Right lobe of liver (tissue), 6 donors: Measurements from ENCODE around the gene MOB3B. TPM values are rescaled to one million over a fixed set of nuclear protein-coding genes. Genes with fewer than 3 reads are reported as not detected.
A peak's percentile ranks its signal among the peaks of the same experiment; 100 is the strongest.

Experiments used
- ATAC-seq, 4 donors: fragments of 200-7000 bp; cut with Tn5 transposase; one replicate each; pipeline ENCODE4 v1.9.1; 2020; ENCODE audit warnings: mild to moderate bottlenecking in 4 of 4, moderate library complexity in 4 of 4
- DNase-seq, 3 donors: peaks; one replicate each; pipeline ENCODE4 v3.0.0-alpha.2; 2020
- H3K27ac ChIP-seq, 3 donors: fragments of 200-600 bp; one replicate each; pipeline ENCODE4 v1.8.0; 2022
- H3K27me3 ChIP-seq, 2 donors: fragments of 200-600 bp; one replicate each; pipeline ENCODE4 v1.8.0; 2022
- H3K36me3 ChIP-seq, 4 donors: fragments of 200-600 bp; sonication (generic) in 1 of 4; one replicate each; pipeline versions ENCODE4 v1.5.1 to v1.8.0; 2017 to 2022; ENCODE audit warnings: control low read depth in 1 of 4
- H3K4me1 ChIP-seq, 4 donors: fragments of 200-600 bp; sonication (generic) in 1 of 4; one replicate each; pipeline versions ENCODE4 v1.5.1 to v1.8.0; 2017 to 2022; ENCODE audit warnings: control low read depth in 1 of 4
- H3K4me3 ChIP-seq, 3 donors: fragments of 200-600 bp; one replicate each; pipeline ENCODE4 v1.8.0; 2022
- H3K9me3 ChIP-seq, 4 donors: fragments of 200-600 bp; sonication (generic) in 1 of 4; one replicate each; pipeline versions ENCODE4 v1.5.1 to v1.8.0; 2017 to 2022; ENCODE audit warnings: control low read depth in 1 of 4
- POLR2A ChIP-seq: fragments of 450-650 bp; IDR thresholded peaks from one replicate; pipeline ENCODE4 v1.6.1; 2017; ENCODE audit warnings: antibody characterized with exemption, mild to moderate bottlenecking
- WGBS: methylation state at CpG from one replicate; pipeline ENCODE4 v1.1.6; 2018; ENCODE audit warnings: low coverage, low lambda C conversion rate; ENCODE audit not compliant: insufficient coverage; ENCODE audit errors: missing lambda C conversion rate; 5-methylcytosine and 5-hydroxymethylcytosine counted together
- intact Hi-C, 2 donors: fragments of 100-400 bp; cut with DNase I; formaldehyde crosslinking; loops; one replicate each; pipeline versions ENCODE4 v1.11.2 to v1.14.1; 2022
- total RNA-seq, 6 experiments: library from RNA; depleted of rRNA in 2 of 6; stranded (reverse); fragments of >200 nt in 2 of 6; fragmentation: NEBNext Ultra II Directional in 3 of 6; extraction: Animal tissue kit (Norgen Biotek cat#: 25700) in 3 of 6; gene quantifications; one replicate each; pipeline versions ENCODE4 v1.1.0 to v1.2.4, GENCODE V29; 2016 to 2023
- TF ChIP-seq, protein P1 (sequence below), 4 donors: fragments of 200-600 bp in 3 of 4; fragments of 450-650 bp in 1 of 4; IDR thresholded peaks; one replicate each; pipeline versions ENCODE4 v1.5.1 to v1.8.0; 2016 to 2022; ENCODE audit warnings: antibody characterized with exemption in 4 of 4, mild to moderate bottlenecking in 2 of 4
- donor health status: DM: no; HTN: yes; CAD: no.
- donor health status: DM: no; HTN: no; CAD: no.
- donor health status: DM: no; HTN: no; CAD: no.
- donor health status: DM: no; HTN: yes; CAD: no.
- donor health status: DM: no; HTN: yes; CAD: no.

The MOB3B gene
- total RNA-seq, 6 experiments from 2014 or later: 1.0 to 2.4 (median 1.7) TPM

DNA sequence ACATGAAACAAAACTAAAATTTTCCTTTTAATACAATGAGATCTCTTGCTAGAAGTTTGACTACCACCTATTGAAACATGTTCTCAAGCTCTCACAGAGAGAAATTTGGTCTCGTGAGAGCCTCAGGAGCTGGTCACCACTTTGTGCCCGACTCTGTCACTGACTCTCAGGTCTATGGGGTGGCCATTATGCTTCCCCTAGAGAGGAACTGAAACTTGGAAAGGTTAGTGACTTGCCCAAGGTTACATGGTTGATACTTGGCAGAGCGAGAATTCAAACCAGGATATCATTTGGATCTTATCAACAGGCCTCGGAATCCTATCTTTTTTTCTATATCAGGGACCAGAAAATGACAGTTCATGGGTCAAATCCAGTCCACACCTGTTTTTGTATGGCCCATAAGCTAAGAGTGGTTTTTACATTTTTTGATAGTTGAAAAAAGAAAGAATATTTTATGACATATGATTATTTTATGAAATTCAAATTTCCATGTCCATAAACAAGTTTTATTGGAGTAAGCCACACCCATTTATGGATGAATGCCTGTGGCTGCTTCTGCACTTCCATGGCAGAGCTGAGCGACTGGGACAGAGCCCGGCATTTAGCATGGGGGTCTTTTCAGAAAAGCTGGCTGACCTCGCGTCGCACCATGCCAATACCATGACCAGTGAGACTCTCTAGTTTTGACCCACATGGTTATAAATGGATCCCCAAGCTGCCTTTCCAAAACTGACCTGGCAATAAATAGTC lies 187.9 kb downstream of the MOB3B start:
- no peak for TF ChIP-seq POLR2A
- TF ChIP-seq, protein P1, sequence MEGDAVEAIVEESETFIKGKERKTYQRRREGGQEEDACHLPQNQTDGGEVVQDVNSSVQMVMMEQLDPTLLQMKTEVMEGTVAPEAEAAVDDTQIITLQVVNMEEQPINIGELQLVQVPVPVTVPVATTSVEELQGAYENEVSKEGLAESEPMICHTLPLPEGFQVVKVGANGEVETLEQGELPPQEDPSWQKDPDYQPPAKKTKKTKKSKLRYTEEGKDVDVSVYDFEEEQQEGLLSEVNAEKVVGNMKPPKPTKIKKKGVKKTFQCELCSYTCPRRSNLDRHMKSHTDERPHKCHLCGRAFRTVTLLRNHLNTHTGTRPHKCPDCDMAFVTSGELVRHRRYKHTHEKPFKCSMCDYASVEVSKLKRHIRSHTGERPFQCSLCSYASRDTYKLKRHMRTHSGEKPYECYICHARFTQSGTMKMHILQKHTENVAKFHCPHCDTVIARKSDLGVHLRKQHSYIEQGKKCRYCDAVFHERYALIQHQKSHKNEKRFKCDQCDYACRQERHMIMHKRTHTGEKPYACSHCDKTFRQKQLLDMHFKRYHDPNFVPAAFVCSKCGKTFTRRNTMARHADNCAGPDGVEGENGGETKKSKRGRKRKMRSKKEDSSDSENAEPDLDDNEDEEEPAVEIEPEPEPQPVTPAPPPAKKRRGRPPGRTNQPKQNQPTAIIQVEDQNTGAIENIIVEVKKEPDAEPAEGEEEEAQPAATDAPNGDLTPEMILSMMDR (IDR thresholded peaks at IDR 0.05): no peak
- H3K9me3 ChIP-seq: no peaks in the 10 kb centered on the region
- no peaks in the 10 kb centered on the region for H3K36me3 ChIP-seq
- 73% methylated on average over 6 of the region's 9 CpGs for WGBS
- ATAC-seq: peak in 3 of 4 donors; percentile 18 to 51 (median 22)
- H3K4me1 ChIP-seq: no peaks in the 10 kb centered on the region
- no peaks in the 10 kb centered on the region for H3K27me3 ChIP-seq
- intact Hi-C loops: no loop called here
- H3K4me3 ChIP-seq: no peak overlapping the region
- no peak for DNase-seq
- H3K27ac ChIP-seq: no peak overlapping the region

DNA sequence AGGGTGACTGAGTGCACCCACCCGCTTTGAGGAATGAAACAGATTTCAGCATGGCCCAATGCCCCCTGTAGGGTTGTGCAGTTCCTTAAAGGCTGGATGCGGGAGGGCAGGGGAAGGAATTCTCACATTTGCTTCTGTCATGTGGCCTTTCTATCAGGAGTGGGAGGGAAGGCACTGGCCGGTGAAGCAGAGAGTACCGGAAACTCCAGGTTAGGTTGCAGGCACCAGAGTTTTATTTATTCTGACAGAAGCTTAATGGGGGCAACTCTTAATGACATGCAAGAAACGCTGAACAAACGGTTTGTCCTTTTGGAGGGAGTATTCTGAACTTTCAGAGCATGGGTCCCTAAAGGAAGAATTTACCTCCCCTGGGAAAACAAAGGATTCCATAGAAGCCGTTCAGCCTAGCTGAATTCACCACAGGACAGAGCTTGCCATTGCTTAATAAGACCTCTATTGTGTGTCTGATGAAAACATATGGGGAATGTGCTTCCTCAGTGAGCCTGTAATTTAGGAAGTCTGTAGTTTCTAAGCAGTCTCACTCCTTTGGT lies 188.6 kb downstream of the MOB3B start:
- DNase-seq: no peak
- peak in 2 of 4 donors; percentile 34 to 57 for ATAC-seq
- intact Hi-C loops: no loop called here
- H3K27ac ChIP-seq: no peak overlapping the region
- TF ChIP-seq POLR2A: no peak
- TF ChIP-seq, protein P1 (IDR thresholded peaks at IDR 0.05): no peak
- no peaks in the 10 kb centered on the region for H3K4me1 ChIP-seq
- no peaks in the 10 kb centered on the region for H3K27me3 ChIP-seq
- 70% methylated on average over 3 of the region's 7 CpGs for WGBS
- H3K36me3 ChIP-seq: no peaks in the 10 kb centered on the region
- no peaks in the 10 kb centered on the region for H3K9me3 ChIP-seq
- no peak overlapping the region for H3K4me3 ChIP-seq

DNA sequence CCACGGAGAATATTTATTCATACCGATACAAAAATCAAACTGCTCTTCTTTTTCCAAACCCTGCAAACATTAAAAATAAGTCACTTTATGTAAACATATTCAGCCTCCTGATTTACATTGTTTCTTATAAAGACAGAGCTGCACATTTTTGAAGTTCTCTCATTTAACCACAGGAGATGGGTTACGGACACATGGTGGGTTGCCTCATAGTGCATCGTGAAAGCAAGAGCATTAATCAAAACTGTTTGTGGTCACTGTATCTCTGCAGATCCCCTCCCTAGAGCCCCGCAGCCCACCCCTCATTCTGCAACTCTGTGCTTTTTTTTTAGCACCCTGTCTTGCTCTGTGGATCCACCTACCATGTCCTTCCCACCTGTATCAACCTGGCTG lies 189.3 kb downstream of the MOB3B start:
- intact Hi-C loops: no loop called here
- ATAC-seq (no peak), DNase-seq (no peak)
- Histone ChIP-seq H3K4me1 (no peaks in the 10 kb centered on the region), H3K36me3 (no peaks in the 10 kb centered on the region), H3K4me3 (no peak overlapping the region), H3K27ac (no peak overlapping the region), H3K27me3 (no peaks in the 10 kb centered on the region), H3K9me3 (no peaks in the 10 kb centered on the region)
- WGBS: 69% methylated on average over 5 of the region's 5 CpGs
- TF ChIP-seq POLR2A: no peak

DNA sequence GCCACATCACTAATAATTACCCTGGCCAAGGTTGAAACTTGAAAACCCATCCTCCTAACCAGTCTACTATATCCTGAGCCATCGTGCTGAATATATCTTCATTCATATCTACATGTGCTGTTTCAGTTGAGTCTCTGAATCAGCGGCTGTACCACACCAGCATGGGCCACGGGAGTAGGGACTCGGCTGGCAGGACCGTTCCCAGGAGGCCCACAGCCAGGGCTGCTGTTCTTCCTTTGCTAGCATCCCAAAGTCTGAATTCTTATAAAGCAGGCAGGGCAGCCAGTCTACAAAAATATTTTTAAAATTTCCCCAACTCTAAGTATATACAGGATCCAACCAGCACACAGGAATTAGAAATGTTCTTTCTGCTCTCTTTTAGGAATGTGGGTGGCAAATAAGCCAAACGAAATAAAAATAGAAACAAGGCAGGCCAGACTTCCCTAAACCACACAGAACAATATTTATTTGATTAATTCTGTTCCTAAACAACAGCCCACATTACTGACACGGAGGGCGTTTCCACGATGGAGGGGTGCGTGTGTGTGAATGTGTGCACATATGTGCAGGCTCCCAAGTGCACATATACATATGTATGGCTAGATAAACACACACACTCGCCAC lies 189.8 kb downstream of the MOB3B start:
- intact Hi-C loops: loop anchor here in 1 of 2 donors (10.0 kb wide), 1 partner anchor 215 kb away; no protein-coding TSS in a partner anchor
- Histone ChIP-seq H3K4me3 (no peak overlapping the region), H3K9me3 (no peaks in the 10 kb centered on the region), H3K36me3 (no peaks in the 10 kb centered on the region), H3K27me3 (no peaks in the 10 kb centered on the region), H3K4me1 (no peaks in the 10 kb centered on the region), H3K27ac (no peak overlapping the region)
- WGBS: 74% methylated on average over 10 of the region's 11 CpGs
- DNase-seq (no peak), ATAC-seq (no peak)
- TF ChIP-seq POLR2A: no peak

DNA sequence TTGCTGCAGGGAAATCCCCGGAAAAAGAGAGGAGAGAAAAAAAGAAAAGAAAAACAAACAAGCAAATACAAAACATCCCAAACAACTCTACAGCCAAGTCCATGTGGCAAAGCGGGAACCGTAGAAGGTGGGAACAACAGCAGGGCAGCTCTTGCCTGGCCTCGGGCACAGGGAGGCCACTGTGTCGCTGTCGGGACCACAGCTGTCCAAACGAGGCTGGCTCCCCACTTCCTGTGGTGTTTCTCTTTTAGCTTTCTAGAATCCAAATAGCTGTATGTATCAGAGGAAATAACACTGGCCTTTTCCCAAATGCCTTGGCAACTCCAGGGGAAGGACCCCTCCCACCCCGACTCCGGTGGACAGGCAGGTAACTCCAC lies 191.1 kb downstream of the MOB3B start:
- H3K36me3 ChIP-seq: no peaks in the 10 kb centered on the region
- no peak overlapping the region for H3K4me3 ChIP-seq
- WGBS: 60% methylated on average over 2 of the region's 9 CpGs
- H3K27me3 ChIP-seq: no peaks in the 10 kb centered on the region
- H3K4me1 ChIP-seq: no peaks in the 10 kb centered on the region
- H3K9me3 ChIP-seq: no peaks in the 10 kb centered on the region
- TF ChIP-seq POLR2A: no peak
- TF ChIP-seq, protein P1 (IDR thresholded peaks at IDR 0.05): no peak
- intact Hi-C loops: loop anchor here in 1 of 2 donors (10.0 kb wide), 1 partner anchor 216 kb away; no protein-coding TSS in a partner anchor
- DNase-seq (no peak), ATAC-seq (peak in 1 of 4 donors; percentile 26)
- H3K27ac ChIP-seq: no peak overlapping the region
